SK-N-DZ (cell line): ENCODE data around the gene OPN3. TPM values are rescaled to one million over a fixed set of nuclear protein-coding genes. Genes with fewer than 3 reads are reported as not detected.
"Not testable (repeated sequence)": the region's sequence is repeated elsewhere in the genome, so short reads cannot be mapped to it uniquely, and the experiment has no call there.

Experiments
- DNase-seq: peaks from one replicate; pipeline ENCODE4 v3.0.0-alpha.2; 2015; ENCODE audit warnings: low spot score
- polyA plus RNA-seq, 2 experiments: library from polyadenylated mRNA; depleted of rRNA; stranded (reverse); fragments of >200 nt; gene quantifications; 2 replicates each; pipeline ENCODE4 v1.2.3, GENCODE V29; 2014

Gene OPN3
- 6.1 and 8.0 TPM in 2 replicates for polyA plus RNA-seq (2014; cell fraction: cytosol; rRNA removed)
- 4.5 and 12.2 TPM in 2 replicates for polyA plus RNA-seq (2014; cell fraction: nucleus; rRNA removed)

- peak; percentile 85 for DNase-seq
These were observed at the start of gene OPN3, which contains the start of gene CHML for GRCh38 chr1:241640149-241640866. TSS of gene OPN3 (minus strand) at chr1:241640369. CDS start at chr1:241640254, 115 bp downstream. TSS of gene CHML (minus strand) at chr1:241640369. CDS start at chr1:241635766, 4,603 bp downstream.

- no peak for DNase-seq
These were observed 48.8 kb upstream of the OPN3 start for GRCh38 chr1:241688940-241689368.

- DNase-seq = no peak
These were observed 43.9 kb upstream of the OPN3 start for GRCh38 chr1:241684108-241684507.

GRCh38 chr1:241682921-241683320 is 42.8 kb upstream of the OPN3 start:
- DNase-seq = no peak

GRCh38 chr1:241681861-241682448 is 41.8 kb upstream of the OPN3 start:
- DNase-seq = not testable (repeated sequence)

GRCh38 chr1:241679961-241680360 is 39.8 kb upstream of the OPN3 start:
- DNase-seq = no peak

- no peak for DNase-seq
These were observed 39.2 kb upstream of the OPN3 start for GRCh38 chr1:241679404-241679803.

GRCh38 chr1:241678536-241678935 is 38.4 kb upstream of the OPN3 start:
- DNase-seq = no peak

GRCh38 chr1:241677201-241677600 is 37.0 kb upstream of the OPN3 start:
- DNase-seq = no peak

GRCh38 chr1:241675983-241676382 is 35.8 kb upstream of the OPN3 start:
- DNase-seq = no peak

GRCh38 chr1:241674805-241675384 is 34.7 kb upstream of the OPN3 start:
- DNase-seq = no peak

- no peak for DNase-seq
These were observed 32.1 kb upstream of the OPN3 start for GRCh38 chr1:241672301-241672700.

- DNase-seq = no peak
These were observed 26.2 kb upstream of the OPN3 start for GRCh38 chr1:241666419-241666818.

GRCh38 chr1:241660424-241660972 is 20.3 kb upstream of the OPN3 start:
- DNase-seq = no peak

- not testable (repeated sequence) for DNase-seq
These were observed 18.8 kb upstream of the OPN3 start for GRCh38 chr1:241659016-241659415.

- no peak for DNase-seq
These were observed 18.1 kb upstream of the OPN3 start for GRCh38 chr1:241658081-241658793.

GRCh38 chr1:241654641-241655040 is 14.5 kb upstream of the OPN3 start:
- no peak for DNase-seq

- no peak for DNase-seq
These were observed 13.8 kb upstream of the OPN3 start for GRCh38 chr1:241654019-241654418.

- no peak for DNase-seq
These were observed 11.8 kb upstream of the OPN3 start, which contains the start of gene WDR64 for GRCh38 chr1:241652012-241652411. TSS of gene WDR64 (plus strand) at chr1:241652281. CDS start at chr1:241652485, 204 bp downstream.

GRCh38 chr1:241648159-241648558 is 8.0 kb upstream of the OPN3 start:
- no peak for DNase-seq

- no peak for DNase-seq
These were observed 7.5 kb upstream of the OPN3 start for GRCh38 chr1:241647658-241648057.

GRCh38 chr1:241646201-241646600 is 6.0 kb upstream of the OPN3 start:
- no peak for DNase-seq
